ENCODE results near the gene GRK3. TPM values are rescaled to one million over a fixed set of nuclear protein-coding genes. Genes with fewer than 3 reads are reported as not detected.

Gene GRK3
- total RNA-seq, 1 experiment from 2014 or later: 14.6 TPM

- no peaks in the 10 kb centered on the region for H3K4me1 ChIP-seq (ENCODE audit: control insufficient read depth in 1 of 2, insufficient read depth in 2 of 2, low read length in 2 of 2)
- H3K9me3 ChIP-seq (ENCODE audit: control insufficient read depth in 1 of 2, insufficient read depth in 1 of 2, low read depth in 1 of 2, low read length in 2 of 2): no peaks in the 10 kb centered on the region
- TF ChIP-seq ZFX (IDR thresholded peaks at IDR 0.05): no peak
- TF ChIP-seq SP1 (IDR thresholded peaks at IDR 0.05; ENCODE audit: low read depth): no peak
- no peak for TF ChIP-seq TCF7L2 (IDR thresholded peaks at IDR 0.05; ENCODE audit: borderline replicate concordance, extremely low read depth, insufficient read depth, insufficient read length)
- TF ChIP-seq SRF (IDR thresholded peaks at IDR 0.05; ENCODE audit: low read depth): no peak
- TF ChIP-seq CTCF (IDR thresholded peaks at IDR 0.05 in 2 of 3, conservative IDR thresholded peaks at IDR 0.05 in 1 of 3; ENCODE audit: borderline replicate concordance in 1 of 3, insufficient read depth in 1 of 3, low read depth in 2 of 3, low read length in 2 of 3): no peak
- no peak for TF ChIP-seq EZH2 (IDR thresholded peaks at IDR 0.05)
- no peak for TF ChIP-seq JUND (IDR thresholded peaks at IDR 0.05)
- no peak overlapping the region for H2AFZ ChIP-seq (ENCODE audit: low read depth, low read length, poor library complexity, severe bottlenecking)
- ChIA-PET RAD21 (ENCODE audit: low non-redundant PET in 1 of 2, low total read pairs in 2 of 2, uncharacterized antibody in 2 of 2, unreplicated experiment in 2 of 2) (no interaction called here), POLR2A (interaction anchor here (0.6 kb wide), 1 partner anchor 106 kb away, joined by 3 read pairs; no protein-coding TSS in a partner anchor), CTCF (no interaction called here)
- H3K27ac ChIP-seq (ENCODE audit: low read depth, low read length): no peak overlapping the region
- no peak for ATAC-seq
- H3K4me2 ChIP-seq (ENCODE audit: low read length): no peak overlapping the region
- no peaks in the 10 kb centered on the region for H4K20me1 ChIP-seq (ENCODE audit: insufficient read depth)
- DNase-seq (ENCODE audit: low read depth, low spot score): no peak
- intact Hi-C loops (cut with micrococcal nuclease): no loop called here
- H3K9me2 ChIP-seq (ENCODE audit: insufficient read depth): no peaks in the 10 kb centered on the region
- no peaks in the 10 kb centered on the region for H3K79me2 ChIP-seq (ENCODE audit: insufficient read depth, low read length)
- no peak overlapping the region for H3K9ac ChIP-seq (ENCODE audit: low read length)
- H3K4me3 ChIP-seq (replicated peaks in 1 of 2; ENCODE audit: low read depth in 1 of 2, low read length in 2 of 2): no peak overlapping the region
- no peaks in the 10 kb centered on the region for H3K36me3 ChIP-seq (ENCODE audit: control insufficient read depth in 1 of 2, insufficient read depth in 2 of 2, low read length in 2 of 2)
- no peaks in the 10 kb centered on the region for H3K27me3 ChIP-seq (ENCODE audit: insufficient read depth, low read length)
- BruUV-seq (replicated peaks): no TSS peak
These were observed 117.6 kb downstream of the GRK3 start for GRCh38 chr22:25682109-25682508.

- intact Hi-C loops (cut with micrococcal nuclease): no loop called here
- ChIA-PET POLR2A (interaction anchor here (0.7 kb wide), 1 partner anchor 34 kb away, joined by 3 read pairs; no protein-coding TSS in a partner anchor), RAD21 (ENCODE audit: low non-redundant PET in 1 of 2, low total read pairs in 2 of 2, uncharacterized antibody in 2 of 2, unreplicated experiment in 2 of 2) (no interaction called here), CTCF (no interaction called here)
- Histone ChIP-seq H3K27ac (ENCODE audit: low read depth, low read length) (no peak overlapping the region), H3K9ac (ENCODE audit: low read length) (no peak overlapping the region), H2AFZ (ENCODE audit: low read depth, low read length, poor library complexity, severe bottlenecking) (no peak overlapping the region), H3K9me3 (ENCODE audit: control insufficient read depth in 1 of 2, insufficient read depth in 1 of 2, low read depth in 1 of 2, low read length in 2 of 2) (no peaks in the 10 kb centered on the region), H3K9me2 (ENCODE audit: insufficient read depth) (no peaks in the 10 kb centered on the region), H3K4me2 (ENCODE audit: low read length) (no peak overlapping the region), H3K4me3 (replicated peaks in 1 of 2; ENCODE audit: low read depth in 1 of 2, low read length in 2 of 2) (no peak overlapping the region), H3K27me3 (ENCODE audit: insufficient read depth, low read length) (no peaks in the 10 kb centered on the region), H3K79me2 (ENCODE audit: insufficient read depth, low read length) (no peaks in the 10 kb centered on the region), H3K4me1 (ENCODE audit: control insufficient read depth in 1 of 2, insufficient read depth in 2 of 2, low read length in 2 of 2) (no peaks in the 10 kb centered on the region), H3K36me3 (ENCODE audit: control insufficient read depth in 1 of 2, insufficient read depth in 2 of 2, low read length in 2 of 2) (no peaks in the 10 kb centered on the region; a peak in 1 of 4 replicates), H4K20me1 (ENCODE audit: insufficient read depth) (no peaks in the 10 kb centered on the region)
- no peak for ATAC-seq
- no peak for DNase-seq (ENCODE audit: low read depth, low spot score)
- BruUV-seq (replicated peaks): no TSS peak
- TF ChIP-seq JUND (IDR thresholded peaks at IDR 0.05) (no peak), EZH2 (IDR thresholded peaks at IDR 0.05) (no peak), SP1 (IDR thresholded peaks at IDR 0.05; ENCODE audit: low read depth) (no peak), POLR2A (IDR thresholded peaks at IDR 0.05; ENCODE audit: borderline replicate concordance, extremely low read depth, insufficient read depth, insufficient read length) (no peak), POLR2AphosphoS5 (IDR thresholded peaks at IDR 0.05; ENCODE audit: low read depth, low read length) (no peak), TCF7L2 (IDR thresholded peaks at IDR 0.05; ENCODE audit: borderline replicate concordance, extremely low read depth, insufficient read depth, insufficient read length) (no peak), SIN3A (IDR thresholded peaks at IDR 0.05; ENCODE audit: low read depth) (no peak), MAX (IDR thresholded peaks at IDR 0.05) (no peak), REST (IDR thresholded peaks at IDR 0.05; ENCODE audit: low read depth) (no peak), RAD21 (IDR thresholded peaks at IDR 0.05; ENCODE audit: low read depth) (no peak)
These were observed 124.2 kb downstream of the GRK3 start for GRCh38 chr22:25688627-25689026.
